OCI-LY3 (cell line): ENCODE results near the gene ADGRG1.

Experiments
- H2AFZ ChIP-seq: fragments of 200-600, 300-600 bp; shearing (Covaris generic); 2 replicates; pipeline ENCODE4 v1.6.0; 2014; ENCODE audit warnings: antibody characterized with exemption, low read depth, low read length
- H3K27ac ChIP-seq: fragments of 200-600, 300-600 bp; sonication (generic); 2 replicates; pipeline ENCODE4 v1.5.1; 2014; ENCODE audit warnings: mild to moderate bottlenecking, low read length, moderate library complexity, mixed read lengths
- H3K27me3 ChIP-seq: fragments of 200-600, 300-600 bp; sonication (generic); 2 replicates; pipeline ENCODE4 v1.6.1; 2014; ENCODE audit warnings: low read depth, low read length, mixed read lengths
- H3K36me3 ChIP-seq: fragments of 200-600, 300-600 bp; sonication (generic); replicated peaks from 2 replicates; pipeline ENCODE3; 2014; ENCODE audit warnings: low read depth, low read length, mixed read lengths
- H3K4me1 ChIP-seq: fragments of 300-600, 200-600 bp; sonication (generic); 2 replicates; pipeline ENCODE4 v1.6.1; 2014; ENCODE audit warnings: low read length, mixed read lengths
- H3K4me2 ChIP-seq: fragments of 200-600, 300-600 bp; sonication (generic); 2 replicates; pipeline ENCODE4 v1.6.1; 2014; ENCODE audit warnings: low read length, mixed read lengths
- H3K4me3 ChIP-seq: fragments of 300-600, 200-600 bp; sonication (generic); 2 replicates; pipeline ENCODE4 v1.5.1; 2014; ENCODE audit warnings: antibody characterized with exemption, mild to moderate bottlenecking, low read length, moderate library complexity
- H3K79me2 ChIP-seq: fragments of 300-600, 200-600 bp; shearing (Covaris generic); 2 replicates; pipeline ENCODE4 v1.6.1; 2014; ENCODE audit warnings: mild to moderate bottlenecking, low read length, mixed read lengths
- H3K9ac ChIP-seq: fragments of 300-600, 200-600 bp; shearing (Covaris generic); 2 replicates; pipeline ENCODE4 v1.6.0; 2014; ENCODE audit warnings: mild to moderate bottlenecking, low read length, moderate library complexity
- H3K9me3 ChIP-seq: fragments of 200-600, 300-600 bp; shearing (Covaris generic); 2 replicates; pipeline ENCODE4 v1.6.1; 2014; ENCODE audit warnings: low read length, mixed read lengths; ENCODE audit not compliant: insufficient read depth
- H4K20me1 ChIP-seq: fragments of 200-600, 300-600 bp; sonication (generic); 2 replicates; pipeline ENCODE4 v1.6.1; 2016; ENCODE audit warnings: low read length, mixed read lengths; ENCODE audit not compliant: insufficient read depth
- CTCF ChIP-seq: fragments of 200-600, 300-600 bp; sonication (generic); IDR thresholded peaks from 2 replicates; pipeline ENCODE4 v1.5.1; 2014; ENCODE audit warnings: antibody characterized with exemption, low read length, low read depth
- EZH2phosphoT487 ChIP-seq: fragments of 200-600 bp; shearing (Covaris generic); IDR thresholded peaks from 2 replicates; pipeline ENCODE4 v1.6.1; 2018; ENCODE audit warnings: antibody characterized with exemption, mixed run types, low read depth

The ADGRG1 gene

GRCh38 chr16:57589374-57589773 lies 39.1 kb upstream of the ADGRG1 start:
- H3K4me2 ChIP-seq: no peak overlapping the region
- peaks cover 50% of the 10 kb centered on the region for H3K27me3 ChIP-seq
- H3K36me3 ChIP-seq: no peaks in the 10 kb centered on the region
- no peaks in the 10 kb centered on the region for H3K9me3 ChIP-seq
- H4K20me1 ChIP-seq: no peaks in the 10 kb centered on the region
- no peak overlapping the region for H2AFZ ChIP-seq
- H3K4me3 ChIP-seq: no peak overlapping the region
- no peaks in the 10 kb centered on the region for H3K4me1 ChIP-seq
- TF ChIP-seq CTCF: no peak
- TF ChIP-seq EZH2phosphoT487: no peak
- H3K9ac ChIP-seq: no peak overlapping the region
- H3K79me2 ChIP-seq: no peaks in the 10 kb centered on the region
- no peak overlapping the region for H3K27ac ChIP-seq

- Histone ChIP-seq H2AFZ (no peak overlapping the region), H3K79me2 (no peaks in the 10 kb centered on the region), H4K20me1 (no peaks in the 10 kb centered on the region)
These were observed 37.8 kb upstream of the ADGRG1 start for GRCh38 chr16:57590654-57591085.

GRCh38 chr16:57591086-57591869 lies 37.2 kb upstream of the ADGRG1 start:
- H2AFZ ChIP-seq: no peak overlapping the region
- H3K27ac ChIP-seq: no peak overlapping the region
- H3K27me3 ChIP-seq: peaks cover 51% of the 10 kb centered on the region
- H4K20me1 ChIP-seq: no peaks in the 10 kb centered on the region
- no peak overlapping the region for H3K4me2 ChIP-seq
- no peaks in the 10 kb centered on the region for H3K36me3 ChIP-seq
- TF ChIP-seq CTCF (peak; percentile 86), EZH2phosphoT487 (no peak)
- H3K4me1 ChIP-seq: no peaks in the 10 kb centered on the region
- no peak overlapping the region for H3K4me3 ChIP-seq
- H3K79me2 ChIP-seq: no peaks in the 10 kb centered on the region
- peaks cover 4% of the 10 kb centered on the region; the same call in 1 of the 2 replicates for H3K9me3 ChIP-seq
- no peak overlapping the region for H3K9ac ChIP-seq

More at GRCh38 chr16:57590654-57591085, 37.8 kb upstream of the ADGRG1 start:
- Histone ChIP-seq H3K36me3 (no peaks in the 10 kb centered on the region), H3K9ac (no peak overlapping the region), H3K4me2 (no peak overlapping the region), H3K27ac (no peak overlapping the region), H3K27me3 (peaks cover 48% of the 10 kb centered on the region), H3K4me3 (no peak overlapping the region), H3K4me1 (no peaks in the 10 kb centered on the region), H3K9me3 (peaks cover 3% of the 10 kb centered on the region; the same call in 1 of the 2 replicates)
- no peak for TF ChIP-seq EZH2phosphoT487
- no peak for TF ChIP-seq CTCF

- Histone ChIP-seq H4K20me1 (no peaks in the 10 kb centered on the region), H3K36me3 (no peaks in the 10 kb centered on the region), H3K79me2 (no peaks in the 10 kb centered on the region), H3K27ac (no peak overlapping the region), H2AFZ (no peak overlapping the region), H3K27me3 (peaks cover 55% of the 10 kb centered on the region), H3K9me3 (peaks cover 4% of the 10 kb centered on the region; the same call in 1 of the 2 replicates), H3K4me1 (no peaks in the 10 kb centered on the region), H3K4me3 (no peak overlapping the region), H3K4me2 (no peak overlapping the region), H3K9ac (no peak overlapping the region)
- TF ChIP-seq CTCF (no peak), EZH2phosphoT487 (no peak)
These were observed 36.5 kb upstream of the ADGRG1 start for GRCh38 chr16:57591870-57592485.
